ENCODE results near the gene HPSE2. TPM values are rescaled to one million over a fixed set of nuclear protein-coding genes. Genes with fewer than 3 reads are reported as not detected.
"Not testable (repeated sequence)": the region's sequence is repeated elsewhere in the genome, so short reads cannot be mapped to it uniquely, and the experiment has no call there.

The HPSE2 gene
- polyA plus RNA-seq, 4 donors, result 0.60 to 1.9 (median 1.2) TPM

DNA sequence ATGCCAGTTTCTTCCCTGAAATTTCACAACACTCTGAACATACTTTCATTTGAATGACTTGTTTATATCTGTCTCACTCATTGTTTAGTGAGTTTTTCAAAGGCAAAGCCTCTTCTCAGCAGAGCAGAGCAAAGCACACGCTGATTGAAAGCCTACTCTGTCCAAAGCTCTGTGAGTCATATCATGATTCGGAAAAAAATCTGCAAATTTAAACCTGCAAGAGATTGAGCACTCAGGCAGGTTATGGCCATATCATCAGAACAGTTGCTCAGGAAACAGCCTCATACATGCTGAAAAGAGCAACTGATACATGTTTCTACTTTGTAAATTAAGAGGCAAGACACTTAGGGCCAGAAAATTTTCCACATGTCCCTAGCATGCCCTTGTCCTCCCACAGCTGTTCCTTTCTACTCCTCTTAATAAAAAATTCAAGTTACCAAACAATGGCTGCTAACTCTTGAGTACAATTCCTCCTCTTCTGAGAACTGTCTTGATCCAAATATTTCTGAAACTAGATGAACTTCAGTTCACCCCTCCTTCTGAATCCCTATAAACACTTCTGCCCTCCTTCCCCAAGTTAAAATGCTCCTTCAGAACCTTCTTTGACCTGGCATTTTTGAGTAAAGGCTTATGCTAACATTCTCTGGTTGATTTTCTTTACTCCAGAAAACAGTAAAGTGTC, 648.4 kb downstream of the HPSE2 start:
- DNase-seq (ENCODE audit: low read depth in 4 of 4, low spot score in 3 of 4), result peak in 2 of 4 donors; percentile 20 to 40

DNA sequence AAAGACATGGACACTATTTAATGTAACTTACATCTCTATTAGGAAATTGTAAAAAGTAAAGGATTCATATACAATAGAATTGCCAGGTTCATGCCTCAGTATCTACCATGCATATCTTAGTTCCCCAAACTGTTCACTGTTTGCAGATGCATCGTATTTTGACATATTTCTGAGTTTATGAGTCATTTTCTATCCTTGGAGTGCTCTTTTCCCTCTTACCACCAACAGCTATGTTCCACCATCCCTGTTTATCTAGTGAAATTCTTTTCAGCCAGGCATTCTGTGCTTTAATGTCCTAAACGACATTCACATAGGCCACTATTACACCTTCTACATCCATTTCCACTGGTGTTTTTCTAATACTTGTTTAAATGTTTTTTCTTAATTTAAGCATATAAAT, 649.6 kb downstream of the HPSE2 start:
- DNase-seq (ENCODE audit: low read depth in 4 of 4, low spot score in 3 of 4), result no peak

DNA sequence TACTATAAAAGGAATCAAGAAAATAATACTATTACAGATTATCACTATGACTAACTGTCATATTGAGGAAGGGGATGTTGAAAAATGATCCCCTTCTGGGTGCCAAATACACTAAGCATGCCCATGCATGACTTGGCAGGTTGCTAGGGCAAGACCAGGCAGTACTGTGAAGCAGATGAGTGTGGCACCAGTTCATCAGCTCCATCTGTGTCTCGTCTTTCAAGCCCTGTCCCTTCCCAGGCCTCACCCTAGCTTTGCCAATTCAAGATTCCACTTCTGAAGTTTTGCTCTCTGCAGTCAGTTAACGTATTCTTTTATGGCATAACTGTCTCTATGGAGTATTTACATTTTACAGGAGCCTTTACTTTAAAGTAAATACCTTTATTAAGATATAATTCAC, 653.3 kb downstream of the HPSE2 start:
- DNase-seq (ENCODE audit: low read depth in 4 of 4, low spot score in 3 of 4), result no peak

DNA sequence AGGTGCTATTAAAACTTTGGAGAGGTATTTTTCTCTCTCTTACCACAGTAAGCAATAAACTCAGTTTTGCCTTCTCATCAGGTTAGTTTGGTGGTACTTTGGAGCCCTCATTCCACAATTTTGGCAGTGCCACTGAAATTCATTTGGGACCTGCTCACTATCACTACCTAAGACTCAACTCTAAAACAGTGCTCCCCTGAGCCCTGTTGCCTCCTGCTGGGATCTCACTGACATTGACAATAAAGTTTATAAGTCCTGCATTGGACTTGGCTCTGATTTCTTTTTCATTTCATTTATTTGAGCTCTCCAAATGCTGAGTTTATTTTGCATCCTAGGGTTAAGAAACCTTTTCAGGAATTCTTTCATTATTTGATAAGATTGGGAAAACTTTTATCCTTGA, 658.1 kb downstream of the HPSE2 start:
- no peak for DNase-seq (ENCODE audit: low read depth in 4 of 4, low spot score in 3 of 4)

DNA sequence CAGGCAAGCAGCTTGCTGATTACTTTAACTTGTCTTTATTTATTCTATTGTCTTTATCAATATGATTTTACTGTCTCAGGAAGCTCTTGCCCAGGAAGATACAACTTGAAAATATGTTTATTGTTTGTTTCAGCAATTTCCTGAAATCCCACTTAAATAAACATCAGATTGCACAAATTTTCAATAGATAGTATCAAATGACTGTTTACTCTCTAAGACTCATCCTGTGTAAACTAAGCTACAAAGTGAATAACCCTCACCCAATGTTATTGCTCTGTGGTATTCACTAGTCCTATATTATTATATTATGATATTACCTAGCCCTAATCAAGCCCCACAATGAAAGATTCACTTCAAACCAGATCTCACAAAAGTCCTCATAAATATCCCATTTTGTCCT, 658.5 kb downstream of the HPSE2 start:
- DNase-seq (ENCODE audit: low read depth in 4 of 4, low spot score in 3 of 4), result no peak

DNA sequence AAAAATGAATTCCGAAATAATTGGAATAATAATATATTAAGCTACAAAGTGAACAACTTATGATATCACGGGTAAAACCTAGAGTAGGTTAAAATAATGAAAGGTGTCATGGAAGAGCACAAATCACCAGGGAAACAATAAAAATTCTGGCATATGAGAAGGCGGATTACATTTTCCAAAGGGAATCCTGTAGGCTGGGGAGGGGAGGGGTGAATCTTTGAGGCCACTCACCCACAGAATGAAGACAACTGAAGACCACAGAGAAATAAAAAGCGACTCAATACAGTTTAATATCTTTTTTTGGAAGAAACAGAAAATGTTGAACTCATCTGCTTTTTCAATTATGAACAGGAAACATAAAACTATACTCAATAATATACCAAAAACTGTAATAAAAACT, 659.6 kb downstream of the HPSE2 start:
- DNase-seq (ENCODE audit: low read depth in 4 of 4, low spot score in 3 of 4), result no peak

DNA sequence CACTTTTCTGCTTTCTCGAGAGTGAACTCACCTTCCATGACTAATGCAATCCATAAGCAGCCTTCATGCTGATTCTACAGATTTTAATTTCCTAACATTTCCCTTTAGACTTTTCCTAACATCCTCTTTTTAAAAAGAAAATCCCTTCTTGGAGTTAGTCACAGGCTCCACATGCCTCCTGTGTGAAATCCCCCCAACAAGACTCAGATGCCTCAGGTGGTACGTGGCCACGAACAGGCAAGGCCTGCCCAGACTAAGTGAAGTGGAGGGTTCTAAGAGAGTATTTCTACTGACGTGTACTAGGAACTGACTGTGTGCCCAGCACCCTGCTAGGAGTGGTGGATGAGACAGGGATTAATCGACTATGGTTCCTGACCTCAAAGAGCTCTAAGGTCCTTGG, 663.1 kb downstream of the HPSE2 start:
- DNase-seq (ENCODE audit: low read depth in 4 of 4, low spot score in 3 of 4), result no peak

DNA sequence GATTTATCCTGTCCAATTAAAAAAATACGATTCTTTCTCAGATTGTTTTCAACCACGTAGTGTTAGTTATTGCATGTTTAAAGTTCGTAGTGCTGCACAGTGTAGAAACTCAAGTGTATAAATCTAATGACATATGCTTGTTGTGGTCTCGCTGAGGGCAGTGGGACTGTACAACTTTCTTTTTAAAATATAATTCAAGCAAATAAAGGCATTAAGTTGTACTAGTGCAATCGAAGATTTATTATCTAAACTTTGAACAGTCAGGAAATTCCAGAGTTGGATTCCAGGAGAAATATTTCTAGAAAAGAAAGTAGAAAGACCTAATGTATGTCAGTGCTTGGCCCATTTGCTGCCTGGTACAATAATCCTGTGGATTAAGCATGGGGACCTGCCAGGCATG, 664.8 kb downstream of the HPSE2 start:
- DNase-seq (ENCODE audit: low read depth in 4 of 4, low spot score in 3 of 4), result peak in 2 of 4 donors; percentile 18 to 44

DNA sequence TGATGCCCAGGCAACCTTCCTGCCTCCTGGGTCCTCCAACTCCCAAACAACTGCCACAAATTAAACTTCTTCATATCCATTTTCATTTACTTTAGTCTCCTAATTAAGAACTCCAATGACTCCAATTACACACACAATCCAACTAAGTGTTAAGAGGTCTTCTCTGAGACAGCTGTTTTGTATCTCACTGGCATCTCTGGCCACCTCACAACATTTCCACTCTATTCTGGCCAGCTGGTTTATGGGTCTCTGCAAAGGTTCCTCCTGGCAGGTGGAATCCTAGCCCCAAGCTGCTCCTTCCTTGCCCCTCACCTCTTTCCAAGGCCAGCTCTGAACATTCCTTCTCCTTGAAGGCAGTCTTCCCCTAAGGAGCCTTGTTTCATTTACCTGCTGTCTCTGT, 665.8 kb downstream of the HPSE2 start:
- no peak for DNase-seq (ENCODE audit: low read depth in 4 of 4, low spot score in 3 of 4)

DNA sequence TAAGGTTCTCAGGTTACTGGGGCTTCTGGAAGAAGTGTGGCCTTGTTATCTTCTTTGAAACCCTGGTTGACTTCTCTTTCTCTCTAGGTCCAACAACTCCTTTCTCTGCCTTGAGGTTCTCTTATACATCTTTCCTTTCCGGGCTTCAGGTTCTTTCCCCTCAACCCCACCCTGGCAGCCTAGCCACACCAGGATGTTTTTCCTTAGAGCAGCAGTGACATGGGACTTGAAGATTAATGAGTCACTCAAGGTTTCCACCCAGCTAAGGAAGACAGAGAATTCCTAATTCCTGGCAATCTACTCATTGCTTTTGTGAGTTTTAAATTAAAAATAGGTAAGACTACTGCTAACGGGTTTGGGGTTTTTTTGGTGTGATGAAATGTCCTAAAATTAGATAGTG, 667.1 kb downstream of the HPSE2 start:
- DNase-seq (ENCODE audit: low read depth in 4 of 4, low spot score in 3 of 4), result no peak

DNA sequence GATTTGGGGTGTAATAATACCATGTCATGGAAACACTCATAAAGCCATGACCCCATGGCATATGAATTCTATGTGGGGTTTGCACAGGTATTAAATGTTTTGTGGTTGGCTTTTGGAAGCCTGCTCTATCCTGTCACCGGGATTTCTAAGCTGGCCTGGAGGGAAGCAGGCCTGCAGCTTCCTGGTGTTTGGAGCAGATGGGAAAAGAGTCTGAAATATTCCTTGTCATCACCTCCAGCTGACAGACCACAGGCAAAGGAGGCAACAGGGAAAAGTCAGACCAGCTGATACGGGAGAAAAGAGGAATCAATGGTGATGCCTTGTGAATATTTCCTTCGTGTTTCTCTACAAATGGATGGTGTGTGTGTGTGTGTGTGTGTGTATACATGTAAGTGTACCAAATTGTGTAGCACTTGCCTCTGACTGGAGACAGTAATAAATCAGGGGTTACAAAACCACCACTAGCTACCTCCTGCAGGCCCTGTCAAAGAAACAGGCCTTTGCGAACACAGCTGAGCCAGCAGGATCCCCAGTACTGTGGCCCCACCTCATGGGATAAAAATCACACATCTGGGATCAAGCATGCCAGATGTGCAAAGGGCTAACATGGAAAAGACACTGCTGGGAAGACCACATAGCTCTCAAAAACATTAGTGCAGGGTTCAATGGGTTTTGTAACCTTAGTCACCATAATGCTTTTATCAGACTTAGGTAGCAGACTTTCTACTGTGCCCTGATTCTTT, 668.1 kb downstream of the HPSE2 start:
- DNase-seq (ENCODE audit: low read depth in 4 of 4, low spot score in 3 of 4), result no peak

DNA sequence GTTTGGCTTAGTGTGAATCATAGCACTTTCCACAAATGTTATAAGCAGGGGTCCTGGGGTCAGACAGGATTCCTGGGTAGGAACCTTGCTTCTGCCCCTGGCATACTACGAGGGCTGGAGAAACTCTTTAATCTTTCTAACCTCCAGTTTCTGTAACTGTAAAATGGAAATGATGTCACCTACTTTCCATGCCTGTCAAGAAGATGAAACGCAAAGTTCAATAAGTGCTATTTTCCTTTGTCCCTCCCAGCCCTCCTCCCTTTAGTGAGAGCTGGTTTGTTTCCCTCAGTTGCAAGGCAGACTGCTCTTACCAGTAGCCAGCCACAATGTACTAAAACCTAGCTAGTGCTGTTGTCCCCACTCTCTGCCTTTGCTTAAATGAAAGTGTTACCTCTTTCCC, 671.8 kb downstream of the HPSE2 start:
- DNase-seq (ENCODE audit: low read depth in 4 of 4, low spot score in 3 of 4), result no peak

DNA sequence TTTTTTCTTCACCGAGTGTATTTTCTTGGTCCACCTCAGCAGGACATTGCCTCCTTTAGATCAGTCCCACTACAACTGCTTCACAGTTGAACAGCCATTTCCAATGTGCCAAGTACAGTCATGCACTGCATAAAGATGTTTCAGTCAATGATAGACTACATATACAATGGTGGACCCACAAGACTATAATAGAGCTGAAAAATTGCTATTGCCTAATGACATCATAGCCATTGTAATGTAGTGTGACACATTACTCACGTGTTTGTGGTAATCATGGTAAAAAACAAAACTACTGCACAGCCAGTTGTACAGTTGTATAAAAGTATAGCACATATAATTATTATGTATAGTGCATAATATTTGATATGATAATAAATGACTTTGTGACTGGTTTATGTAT, 675.1 kb downstream of the HPSE2 start:
- no peak for DNase-seq (ENCODE audit: low read depth in 4 of 4, low spot score in 3 of 4)

DNA sequence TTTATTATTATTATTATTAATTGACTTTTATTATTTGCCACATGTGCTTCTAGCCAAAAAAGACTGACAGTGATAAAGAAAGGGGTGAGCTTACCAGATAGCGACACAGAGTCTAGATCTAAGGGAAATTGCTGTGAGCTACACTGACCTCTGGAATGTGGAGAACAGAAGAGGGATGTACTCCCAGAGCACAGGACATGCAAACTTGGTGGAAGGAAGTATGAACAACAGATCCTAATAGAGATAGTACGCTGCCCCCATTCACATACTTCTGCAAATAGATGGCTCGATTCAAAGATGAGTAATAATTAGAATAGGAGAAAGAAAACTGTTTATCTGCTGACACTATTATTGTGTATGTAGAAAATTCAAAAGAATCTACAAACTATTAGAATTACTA, 679.6 kb downstream of the HPSE2 start:
- DNase-seq (ENCODE audit: low read depth in 4 of 4, low spot score in 3 of 4), result no peak

DNA sequence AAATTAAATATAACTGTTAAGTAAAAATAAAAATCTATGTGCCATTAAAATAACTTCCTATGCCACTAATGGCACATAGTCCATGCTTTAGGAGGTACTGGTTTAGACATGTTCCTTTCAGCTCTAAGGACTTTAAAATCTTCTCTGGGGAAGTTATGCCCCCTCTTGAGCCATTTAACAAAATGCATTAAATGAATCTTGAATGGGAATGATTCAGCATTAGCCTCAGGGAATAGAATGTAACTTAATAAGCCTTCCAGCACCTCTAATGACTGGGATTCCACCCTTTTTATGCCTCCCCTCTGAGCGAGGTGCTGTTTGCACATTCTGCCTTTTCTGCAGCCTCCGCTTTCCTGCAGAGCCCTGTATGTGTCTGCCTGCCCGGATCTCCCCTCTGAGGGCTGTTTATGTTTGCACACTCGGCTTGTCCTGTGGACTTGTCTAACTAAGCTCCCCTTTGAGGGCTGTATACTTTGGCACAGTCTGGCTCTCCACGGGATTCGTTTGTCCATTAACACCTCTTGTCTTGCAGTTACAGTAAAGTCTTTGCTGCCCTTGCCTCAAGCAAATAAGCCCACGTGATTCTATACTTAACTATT, 680.5 kb downstream of the HPSE2 start:
- no peak for DNase-seq (ENCODE audit: low read depth in 4 of 4, low spot score in 3 of 4)

DNA sequence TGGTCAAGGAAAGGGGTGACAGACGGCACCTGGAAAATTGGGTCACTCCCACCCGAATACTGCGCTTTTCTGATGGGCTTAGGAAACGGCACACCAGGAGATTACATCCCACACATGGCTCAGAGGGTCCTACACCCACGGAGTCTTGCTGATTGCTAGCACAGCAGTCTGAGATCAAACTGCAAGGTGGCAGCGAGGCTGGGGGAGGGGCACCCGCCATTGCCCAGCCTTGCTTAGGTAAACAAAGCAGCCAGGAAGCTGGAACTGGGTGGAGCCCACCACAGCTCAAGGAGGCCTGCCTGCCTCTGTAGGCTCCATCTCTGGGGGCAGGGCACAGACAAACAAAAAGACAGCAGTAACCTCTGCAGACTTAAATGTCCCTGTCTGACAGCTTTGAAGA, 694.1 kb downstream of the HPSE2 start:
- not testable (repeated sequence) for DNase-seq (ENCODE audit: low read depth in 4 of 4, low spot score in 3 of 4)

DNA sequence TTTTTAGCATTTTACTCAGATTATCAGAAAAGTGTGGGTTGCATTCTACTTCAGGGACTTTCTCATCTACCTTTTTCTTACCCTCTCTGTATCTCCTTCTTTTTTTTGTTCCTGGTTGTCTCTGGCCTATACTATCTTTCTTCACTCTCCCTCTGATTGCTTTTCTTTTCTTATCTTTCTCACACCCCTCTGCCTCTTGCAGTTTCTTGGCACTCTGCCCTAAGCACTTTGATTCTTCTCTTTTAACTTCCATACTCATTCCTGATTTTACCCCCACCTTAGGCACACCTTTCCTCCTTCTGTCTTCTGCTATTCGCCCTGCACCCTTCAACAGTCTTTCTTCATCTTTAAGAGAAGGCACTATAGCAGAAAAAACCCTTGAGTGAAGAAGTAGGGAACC, 696.1 kb downstream of the HPSE2 start:
- no peak for DNase-seq (ENCODE audit: low read depth in 4 of 4, low spot score in 3 of 4)

DNA sequence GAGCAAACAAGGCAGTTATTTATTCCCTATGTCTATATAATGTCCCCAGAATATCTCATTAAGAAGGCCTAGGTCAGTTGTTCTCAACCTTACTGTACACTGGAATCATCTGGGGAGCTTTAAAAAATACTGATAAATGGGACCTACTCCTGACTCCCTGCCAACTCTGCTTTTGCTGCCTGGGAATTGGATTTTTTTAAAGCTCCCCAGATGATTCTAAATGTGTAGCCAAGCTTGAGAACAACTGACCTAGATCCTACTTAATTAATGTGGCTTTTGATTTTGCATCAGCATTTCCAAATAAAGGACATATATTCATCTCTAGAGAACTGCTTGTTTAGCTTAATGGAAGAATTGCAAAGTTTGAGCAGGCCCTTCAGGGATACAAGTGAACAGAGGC, 697.2 kb downstream of the HPSE2 start:
- peak; percentile 12 to 41 (median 26) for DNase-seq (ENCODE audit: low read depth in 4 of 4, low spot score in 3 of 4)

DNA sequence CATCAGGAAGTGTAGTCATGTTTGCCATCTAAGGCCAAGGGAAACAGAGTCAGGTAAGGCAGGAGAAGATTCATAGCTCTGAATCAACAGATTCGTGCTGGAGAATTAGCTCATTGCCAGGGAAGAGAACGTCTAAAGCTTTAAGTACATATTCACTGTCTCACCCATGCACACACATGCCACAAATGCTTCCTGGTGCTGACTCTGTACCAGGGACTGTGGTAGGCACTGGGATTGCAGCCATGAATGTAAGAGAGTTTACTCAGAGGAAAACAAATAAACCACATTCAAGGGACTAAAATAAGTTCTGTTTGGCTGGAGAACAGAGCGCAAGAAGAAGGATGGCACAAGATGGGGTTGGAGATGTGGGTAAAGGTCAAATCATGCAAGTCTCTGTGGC, 699.1 kb downstream of the HPSE2 start:
- no peak for DNase-seq (ENCODE audit: low read depth in 4 of 4, low spot score in 3 of 4)

DNA sequence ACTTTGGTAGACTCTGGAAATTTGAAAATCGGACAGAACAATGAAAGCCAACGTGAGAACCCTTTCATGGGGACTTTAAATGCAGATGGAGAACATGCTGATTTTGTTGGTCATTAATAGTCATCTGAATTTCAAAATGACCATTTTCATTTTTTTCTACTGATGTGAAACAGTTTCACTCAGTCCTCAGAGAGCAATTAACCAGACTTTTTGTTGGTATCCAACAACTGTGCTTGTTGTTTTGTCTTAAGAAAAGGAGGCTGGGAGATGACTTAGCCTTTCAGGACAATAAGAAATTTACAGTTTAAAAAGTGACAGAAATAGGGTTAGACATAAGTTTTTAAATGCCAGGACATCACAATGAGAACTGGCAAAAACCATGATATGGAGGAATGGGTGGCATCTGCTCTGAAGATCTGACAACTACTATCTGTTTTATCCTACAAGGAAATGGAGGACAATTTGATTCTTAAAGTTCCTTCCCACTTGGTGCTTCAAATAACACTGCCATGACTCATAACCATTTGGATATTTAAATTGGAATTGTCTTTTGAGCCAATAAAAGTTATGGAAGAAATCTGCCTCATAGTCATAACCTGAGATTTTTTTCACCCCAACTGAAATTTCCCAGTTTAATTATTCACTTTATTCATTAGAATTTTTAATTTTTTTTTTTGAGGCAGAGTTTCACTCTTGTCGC, 701.8 kb downstream of the HPSE2 start:
- DNase-seq (ENCODE audit: low read depth in 4 of 4, low spot score in 3 of 4), result no peak

DNA sequence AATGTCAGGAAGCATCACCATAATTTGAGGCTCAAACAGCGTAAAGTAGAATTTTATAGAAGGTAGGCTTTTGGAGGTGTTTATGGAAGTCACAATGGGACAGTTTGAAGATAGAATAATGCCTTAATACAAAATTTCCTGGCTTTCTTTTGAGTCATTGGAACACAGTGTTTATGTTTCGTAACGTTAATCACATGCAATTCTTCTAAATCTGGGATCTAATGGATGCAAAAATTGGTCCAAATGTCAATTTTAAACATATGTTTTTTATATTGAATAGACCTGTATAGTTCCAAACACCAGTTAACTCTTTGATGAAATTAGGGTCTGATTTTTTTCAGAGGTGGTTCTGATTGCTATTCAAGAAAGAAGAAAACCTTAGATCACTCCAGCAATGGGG, 702.4 kb downstream of the HPSE2 start:
- no peak for DNase-seq (ENCODE audit: low read depth in 4 of 4, low spot score in 3 of 4)

DNA sequence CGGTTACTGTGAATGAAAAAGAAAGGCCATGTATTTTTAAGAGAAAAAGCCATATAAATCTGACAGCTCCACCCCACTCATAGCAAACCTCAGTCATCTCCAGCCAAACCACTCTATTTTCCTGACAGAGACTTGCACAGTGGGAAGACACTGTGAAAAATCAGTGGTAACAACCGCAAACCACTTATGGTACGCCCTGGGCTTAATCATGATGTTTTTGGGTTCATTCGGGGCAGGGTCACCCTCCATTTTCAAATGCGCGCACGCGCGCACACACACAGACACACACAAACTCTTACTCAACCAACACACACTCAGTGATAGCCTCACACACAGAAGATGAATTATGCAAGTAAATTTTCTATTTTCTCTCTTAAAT, 706.9 kb downstream of the HPSE2 start:
- DNase-seq (ENCODE audit: low read depth in 4 of 4, low spot score in 3 of 4), result no peak
